ENCODE results near the gene FUT1. TPM values are rescaled to one million over a fixed set of nuclear protein-coding genes. Genes with fewer than 3 reads are reported as not detected.
A peak's percentile ranks its signal among the peaks of the same experiment; 100 is the strongest.

The FUT1 gene
- total and polyA plus RNA-seq, 2 donors (not counting 1 experiment from before 2014, with no cell fraction given) = not detected

DNA sequence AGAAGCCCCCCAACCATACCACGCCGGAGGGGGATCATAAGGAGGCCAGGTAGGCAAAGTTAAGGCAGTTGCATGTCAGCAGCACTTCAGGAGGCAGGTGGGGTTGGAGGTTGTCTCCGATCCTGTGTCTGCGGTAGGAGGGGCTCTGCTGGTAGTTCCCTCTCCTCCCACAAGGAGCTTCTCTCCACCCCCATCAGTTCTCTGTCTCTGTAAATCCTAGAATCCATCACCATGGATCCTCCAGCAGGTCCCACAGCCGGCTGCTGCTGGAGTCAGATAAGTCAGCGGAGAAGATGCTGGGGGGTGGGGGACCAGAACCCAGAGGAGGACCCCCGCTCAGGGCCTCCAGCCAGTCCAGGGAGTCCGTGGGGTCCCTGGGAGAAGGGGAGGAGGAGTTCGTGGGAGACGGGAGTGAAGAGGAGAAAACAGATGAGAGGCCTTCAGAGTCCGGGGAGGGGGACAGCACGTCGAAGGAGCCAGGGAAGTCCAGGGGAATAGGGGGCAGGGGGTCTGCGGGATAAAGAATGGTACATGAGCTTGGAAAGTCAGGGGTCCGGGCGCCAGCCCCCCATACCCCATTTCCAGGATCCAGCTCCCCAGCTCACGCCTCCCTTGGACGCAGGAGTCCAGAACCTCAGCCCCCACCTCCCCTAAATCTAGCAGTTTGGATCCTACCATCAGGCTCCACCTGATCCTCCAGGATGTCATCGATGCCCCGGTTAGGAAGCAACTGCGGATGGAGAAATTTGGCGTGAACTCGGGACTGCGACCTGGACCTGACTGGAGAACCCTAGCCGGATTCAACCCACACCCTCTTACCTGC is 39.2 kb downstream of the FUT1 start:
- peak overlapping the region; percentile 89 for H3K4me3 Mint-ChIP-seq
- no peaks in the 10 kb centered on the region for H3K27me3 Mint-ChIP-seq
- no peak for TF ChIP-seq EZH2 (IDR thresholded peaks at IDR 0.05; ENCODE audit: borderline replicate concordance, insufficient read depth, low read depth, low read length, poor library complexity, severe bottlenecking)
- peak; percentile 16 for TF ChIP-seq CTCF (IDR thresholded peaks at IDR 0.05)
- peak overlapping the region; percentile 96 for H2AFZ ChIP-seq (ENCODE audit: insufficient read depth, low read depth, low read length, poor library complexity, severe bottlenecking)
- ATAC-seq (ENCODE audit: low read depth) (no peak), DNase-seq (peak; percentile 41)
- peaks cover 5% of the 10 kb centered on the region for H3K79me2 ChIP-seq (ENCODE audit: control insufficient read depth, insufficient read depth, low read length)
- no peaks in the 10 kb centered on the region for H3K9me3 Mint-ChIP-seq (ENCODE audit: insufficient read depth)
- intact Hi-C loops (cut with micrococcal nuclease) = no loop called here
- H3K4me2 ChIP-seq (replicated peaks; ENCODE audit: low read depth, low read length, poor library complexity, severe bottlenecking) = peak overlapping the region; percentile 97
- H3K4me1 ChIP-seq (ENCODE audit: control insufficient read depth in 2 of 2, insufficient read depth in 2 of 2, low read length in 2 of 2) = peaks cover 14 to 22% of the 10 kb centered on the region in 2 donors
- H3K4me3 ChIP-seq (ENCODE audit: control extremely low read depth in 1 of 5, extremely low read depth in 1 of 5, insufficient read depth in 1 of 5, low read depth in 2 of 5, low read length in 4 of 5) = peak overlapping the region; percentile 13 to 86 (median 74)
- no peaks in the 10 kb centered on the region for H3K27me3 ChIP-seq (replicated peaks in 1 of 4; ENCODE audit: control extremely low read depth in 1 of 4, control insufficient read depth in 3 of 4, insufficient read depth in 4 of 4, low read length in 3 of 4)
- no peaks in the 10 kb centered on the region for H4K20me1 ChIP-seq (ENCODE audit: control insufficient read depth, insufficient read depth, low read length, poor library complexity, severe bottlenecking)
- H3K4me1 Mint-ChIP-seq = peaks cover 21% of the 10 kb centered on the region
- POLR2A ChIA-PET = interaction anchor here (0.6 kb wide), 1 partner anchor 65 kb away, joined by 5 read pairs; no protein-coding TSS in a partner anchor
- no peaks in the 10 kb centered on the region for H3K36me3 ChIP-seq (replicated peaks in 1 of 2; ENCODE audit: control extremely low read depth in 1 of 2, control insufficient read depth in 1 of 2, extremely low read depth in 1 of 2, insufficient read depth in 2 of 2, low read length in 1 of 2)
- no peak overlapping the region for H3K27ac ChIP-seq (ENCODE audit: low read length in 2 of 2)
- H3K27ac Mint-ChIP-seq = peak overlapping the region; percentile 20
- H3K9ac ChIP-seq (ENCODE audit: low read length) = peak overlapping the region; percentile 86
- CTCF ChIA-PET = interaction anchor here (1.0 to 1.6 kb wide), 2 partner anchors 25 to 39 kb away, joined by 3 to 5 read pairs; no protein-coding TSS in a partner anchor
- no peaks in the 10 kb centered on the region for H3K9me3 ChIP-seq (ENCODE audit: control extremely low read depth in 1 of 3, control insufficient read depth in 2 of 3, insufficient read depth in 1 of 3, low read length in 2 of 3)
- 11% methylated on average over 15 of the region's 25 CpGs for WGBS (ENCODE audit: insufficient coverage)
